GM21360 (cell line): ENCODE results near the gene CROCC2.

Experiments used
- ATAC-seq: cut with Tn5 transposase; IDR thresholded peaks from one replicate; pipeline ENCODE4 v1.9.1; 2021; ENCODE audit warnings: mild to moderate bottlenecking, moderate library complexity; ENCODE audit not compliant: unreplicated experiment

The CROCC2 gene

GRCh38 chr2:240996161-240996833 is 90.2 kb downstream of the CROCC2 start:
- ATAC-seq = no peak

- ATAC-seq = no peak
Measured at GRCh38 chr2:240996834-240997140, 90.7 kb downstream of the CROCC2 start.

DNA sequence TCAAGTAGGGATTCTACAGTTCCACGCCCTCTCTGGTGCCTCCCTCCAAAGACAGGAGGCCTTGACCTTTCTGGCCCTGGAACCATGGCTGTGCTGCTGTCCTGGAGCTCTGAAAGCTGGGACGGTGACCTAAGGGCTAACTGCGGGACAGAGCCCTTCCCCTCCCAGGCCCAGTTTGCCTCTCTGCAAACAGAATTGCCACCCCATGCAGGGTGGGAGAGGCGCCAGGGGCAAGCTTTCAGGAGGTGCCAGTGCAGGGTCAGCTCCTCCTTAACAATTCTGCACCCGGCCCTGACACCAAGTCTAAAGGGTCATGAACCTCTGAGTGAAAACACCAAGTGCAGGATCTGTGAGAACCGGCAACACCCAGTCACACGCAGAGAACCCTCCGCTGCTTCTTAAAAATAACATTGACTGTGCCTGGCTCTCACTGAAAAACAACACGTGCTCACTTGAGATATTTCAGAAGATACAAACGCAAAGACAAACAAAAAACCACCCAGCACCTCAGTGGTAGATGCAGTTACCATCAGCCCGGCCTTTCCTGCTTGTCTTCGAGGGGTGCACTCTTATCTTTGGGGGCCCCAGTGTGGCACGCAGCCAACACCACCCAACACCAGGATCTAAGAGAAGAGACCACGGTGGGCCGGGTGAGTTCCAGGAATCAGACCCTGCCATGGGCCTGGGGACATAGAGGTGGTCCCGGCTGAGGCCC is 91.2 kb downstream of the CROCC2 start:
- no peak for ATAC-seq

- no peak for ATAC-seq
Measured at GRCh38 chr2:240997856-240998705, 91.9 kb downstream of the CROCC2 start, which contains the start of gene SNED1. SNED1 (plus strand) TSS chr2:240998618; CDS start chr2:240998838, 220 bp downstream.

- ATAC-seq = no peak
Measured at GRCh38 chr2:240998706-240998994, 92.5 kb downstream of the CROCC2 start.

DNA sequence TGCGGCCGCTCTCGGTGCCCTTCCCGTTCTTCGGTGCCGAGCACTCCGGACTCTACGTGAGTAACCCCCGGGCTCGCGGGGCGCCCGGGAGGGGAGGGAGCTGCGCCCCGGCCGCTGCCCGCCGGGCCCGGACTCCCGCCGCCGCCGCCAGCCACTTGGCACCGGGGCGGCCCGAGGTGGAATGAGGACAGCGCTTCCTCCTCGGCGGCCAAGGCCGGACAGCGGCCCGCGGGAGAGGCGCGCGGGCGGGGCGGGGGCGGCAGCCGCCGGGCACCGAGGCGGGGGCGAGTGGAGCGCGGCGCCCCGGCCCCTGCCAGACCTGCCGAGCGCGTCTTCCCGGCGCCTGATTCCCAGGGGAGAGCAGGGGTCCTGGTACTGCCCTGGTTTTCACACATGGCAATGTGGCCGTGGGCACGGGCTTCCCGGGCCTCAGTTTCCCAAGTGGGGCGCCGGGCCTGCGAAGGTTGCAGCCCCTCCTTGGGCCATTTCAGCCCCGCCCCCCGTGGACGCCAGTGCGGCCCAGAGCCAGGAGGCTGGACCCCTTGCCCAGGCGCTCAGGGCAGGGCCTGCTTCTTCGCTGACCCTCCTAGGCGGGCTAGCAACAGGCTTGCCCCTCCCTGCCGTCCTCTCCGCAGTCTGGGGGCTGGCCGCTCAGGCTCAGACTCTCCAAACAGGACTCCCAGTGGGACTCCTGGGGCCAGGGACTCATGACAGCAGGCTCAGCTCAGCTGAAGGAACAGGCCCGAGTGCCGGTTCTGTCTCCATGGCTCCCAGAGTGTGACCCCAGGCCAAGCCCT is 93.1 kb downstream of the CROCC2 start:
- no peak for ATAC-seq

GRCh38 chr2:240999873-241000541 is 93.9 kb downstream of the CROCC2 start:
- ATAC-seq = no peak

- ATAC-seq = no peak
Measured at GRCh38 chr2:241000831-241001321, 94.7 kb downstream of the CROCC2 start.

- no peak for ATAC-seq
Measured at GRCh38 chr2:241001413-241002274, 95.5 kb downstream of the CROCC2 start.

DNA sequence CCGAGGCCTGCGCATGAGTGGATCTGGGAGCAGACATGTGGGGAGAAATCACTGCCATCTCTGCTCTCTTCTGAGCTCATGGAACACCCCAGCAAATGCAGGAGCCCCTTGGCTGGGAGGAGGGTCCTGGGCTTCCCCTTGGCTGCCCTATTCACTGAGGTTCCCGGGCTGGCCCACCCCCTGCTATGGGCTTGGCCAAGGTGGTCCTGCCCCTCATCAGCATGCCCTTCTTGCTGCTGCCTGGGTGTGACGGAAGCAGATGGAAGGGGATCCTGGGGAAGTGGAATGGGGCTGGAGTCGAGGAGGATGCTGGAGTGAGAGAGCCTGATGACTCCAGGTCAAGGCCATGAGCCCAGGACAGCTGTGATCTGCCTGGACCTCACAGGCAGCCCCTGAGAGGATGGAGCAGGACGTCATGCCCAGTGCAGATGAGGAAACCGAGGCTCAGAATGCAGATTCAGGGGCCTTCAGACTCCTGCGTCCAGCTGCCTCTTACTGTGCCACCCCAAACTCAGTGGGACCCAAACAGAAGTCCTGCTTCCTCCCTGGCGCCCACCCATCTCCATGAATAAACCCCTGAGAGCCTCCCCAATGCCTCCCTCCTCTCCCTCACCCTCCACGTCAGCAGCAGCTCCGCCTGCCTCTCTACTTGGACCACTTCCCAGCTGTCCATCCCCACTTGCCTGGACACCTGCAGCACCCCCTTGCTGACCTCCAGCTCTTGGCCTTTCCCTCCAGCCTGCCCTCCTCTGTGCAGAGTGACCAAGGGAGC is 96.3 kb downstream of the CROCC2 start:
- ATAC-seq = no peak

DNA sequence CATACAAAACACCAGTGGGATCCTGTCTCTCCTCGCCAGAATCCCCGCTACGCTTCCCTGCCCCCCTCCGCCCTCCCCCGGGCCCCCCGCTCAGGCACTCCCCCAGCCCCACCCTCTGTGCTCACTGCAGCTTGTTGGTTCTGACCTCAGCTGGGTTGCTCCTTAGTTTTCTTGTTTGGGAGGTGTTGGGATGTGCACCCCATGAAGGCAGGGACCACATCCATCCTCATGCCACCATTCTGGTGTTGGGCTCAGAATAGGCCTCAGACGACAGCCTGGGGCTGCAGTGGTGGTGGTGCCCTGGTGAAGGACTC is 96.9 kb downstream of the CROCC2 start:
- no peak for ATAC-seq

DNA sequence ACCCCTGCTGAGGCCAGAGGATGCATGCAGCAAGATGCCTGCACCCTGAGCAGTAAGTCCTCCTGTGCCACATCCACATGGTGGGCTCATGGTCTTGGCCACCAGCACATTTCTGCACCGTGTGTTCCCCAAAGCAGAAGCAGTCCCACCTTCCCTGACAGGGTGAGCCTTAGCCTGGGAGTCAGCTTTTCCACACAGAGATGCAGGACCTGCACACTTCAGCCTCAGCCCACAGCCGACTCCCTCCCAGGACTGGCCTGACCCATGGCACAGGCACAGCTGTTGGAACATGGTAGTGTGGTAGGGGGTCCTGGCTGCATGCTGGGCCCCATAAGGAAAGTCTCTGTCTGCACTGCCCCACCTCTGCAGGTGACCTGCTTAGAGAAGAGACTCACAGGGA is 97.2 kb downstream of the CROCC2 start:
- no peak for ATAC-seq

DNA sequence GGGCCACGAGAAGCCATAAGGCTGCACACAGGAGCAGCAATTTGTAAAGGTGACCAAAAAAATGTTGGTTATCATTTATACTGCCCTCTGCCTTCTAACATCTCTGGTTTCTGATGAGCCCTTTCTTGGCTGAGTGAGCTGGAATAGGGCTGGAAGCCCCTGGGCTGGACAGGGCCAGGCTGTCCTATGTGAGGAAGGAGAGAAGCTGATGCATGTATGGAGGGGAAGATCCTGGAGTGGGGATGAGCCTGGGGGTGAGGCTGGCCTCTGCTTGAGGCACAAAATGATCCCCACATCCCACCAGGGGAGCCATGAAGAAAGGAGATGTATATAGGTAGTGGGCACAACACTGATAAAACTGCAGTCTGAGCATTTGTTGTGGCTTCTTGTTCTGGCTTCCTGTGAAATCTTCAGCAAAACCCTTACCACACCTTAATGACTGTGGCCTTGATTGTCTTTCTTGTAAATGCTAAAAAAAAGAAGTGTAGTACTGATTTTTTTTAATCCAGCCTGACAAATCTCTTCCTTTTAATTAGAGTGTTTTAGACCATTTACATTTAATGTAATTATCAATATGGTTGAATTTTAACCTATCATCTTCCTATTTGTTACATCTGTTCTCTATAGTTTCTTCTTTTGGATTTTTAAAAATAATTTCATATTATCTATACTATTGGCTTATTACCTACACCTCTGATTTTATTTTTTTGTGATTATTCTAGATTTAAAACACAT is 97.9 kb downstream of the CROCC2 start:
- no peak for ATAC-seq

DNA sequence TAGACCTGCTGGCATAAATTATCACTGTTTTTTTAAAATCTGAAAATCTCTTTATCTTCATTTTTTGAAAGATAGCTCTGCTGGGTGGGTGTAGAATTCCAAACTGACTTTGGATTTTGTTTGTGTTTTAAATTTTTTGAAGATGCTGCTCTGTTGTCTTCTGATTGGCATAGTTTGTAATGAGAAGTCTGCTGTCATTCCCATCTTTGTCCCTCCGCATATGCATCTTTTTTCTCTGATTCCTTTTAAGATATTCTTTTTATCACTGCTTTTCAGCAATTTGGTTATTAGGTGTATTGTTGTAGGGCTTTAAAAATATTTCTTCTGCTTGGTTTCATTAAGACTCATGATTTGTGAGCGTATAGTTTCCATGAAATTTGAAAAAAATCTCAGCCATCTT is 99.4 kb downstream of the CROCC2 start:
- ATAC-seq = no peak

- ATAC-seq = no peak
Measured at GRCh38 chr2:241006412-241006811, 100.3 kb downstream of the CROCC2 start.

DNA sequence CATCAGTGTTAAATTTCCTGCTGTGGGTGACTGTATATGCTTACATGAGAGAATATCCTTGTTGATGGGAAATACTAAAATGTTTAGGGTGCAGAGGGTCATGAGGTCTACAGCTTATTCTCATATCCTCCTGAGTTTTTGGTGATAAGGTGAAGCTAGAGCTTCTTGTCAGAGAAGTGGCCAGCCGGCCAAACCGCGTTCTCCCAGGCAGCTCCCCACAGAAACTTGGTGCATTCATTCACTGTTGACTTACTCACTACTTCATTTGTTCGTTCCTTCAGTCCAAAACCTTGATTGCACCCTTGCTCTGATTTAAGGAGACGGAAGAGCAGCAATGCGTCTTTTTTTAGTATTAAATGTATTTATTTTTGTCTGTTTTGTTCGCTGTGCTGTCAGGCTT is 101.0 kb downstream of the CROCC2 start:
- no peak for ATAC-seq

- no peak for ATAC-seq
Measured at GRCh38 chr2:241007880-241008710, 102.0 kb downstream of the CROCC2 start.
